Right lobe of liver (tissue), 4 donors: ENCODE data around the gene OTUD6A.

Experiments
- CTCF ChIP-seq, 4 donors: fragments of 200-600 bp in 3 of 4; fragments of 450-650 bp in 1 of 4; IDR thresholded peaks; one replicate each; pipeline versions ENCODE4 v1.5.1 to v1.8.0; 2016 to 2022; ENCODE audit warnings: antibody characterized with exemption in 4 of 4, mild to moderate bottlenecking in 2 of 4
- POLR2A ChIP-seq: fragments of 450-650 bp; IDR thresholded peaks from one replicate; pipeline ENCODE4 v1.6.1; 2017; ENCODE audit warnings: antibody characterized with exemption, mild to moderate bottlenecking
- donor health status: DM: no; HTN: no; CAD: no.
- donor health status: DM: no; HTN: no; CAD: no.
- donor health status: DM: no; HTN: yes; CAD: no.

GRCh38 chrX:70038515-70038914 is 23.7 kb upstream of the OTUD6A start:
- TF ChIP-seq CTCF (IDR thresholded peaks at IDR 0.05) (no peak), POLR2A (no peak)
